Sigmoid colon (tissue), 4 donors: ENCODE results near the gene CDCA3.

Experiments used
- POLR2A ChIP-seq, 2 donors: fragments of 450-650 bp; IDR thresholded peaks; one replicate each; pipeline ENCODE4 v1.6.1; 2016; ENCODE audit warnings: antibody characterized with exemption in 2 of 2, mild to moderate bottlenecking in 2 of 2, moderate library complexity in 2 of 2
- POLR2AphosphoS5 ChIP-seq, 4 donors: sonication (generic); formaldehyde crosslinking; IDR thresholded peaks; one replicate each; pipeline ENCODE4 v1.6.1; 2017; ENCODE audit warnings: antibody characterized with exemption in 4 of 4
- TF ChIP-seq, protein P1 (sequence below), 4 experiments: fragments of 450-650 bp in 3 of 4; fragments of 200-600 bp in 1 of 4; IDR thresholded peaks; one replicate each; pipeline ENCODE4 v1.5.1; 2016 to 2019; ENCODE audit warnings: antibody characterized with exemption in 4 of 4, mild to moderate bottlenecking in 3 of 4, moderate library complexity in 2 of 4

DNA sequence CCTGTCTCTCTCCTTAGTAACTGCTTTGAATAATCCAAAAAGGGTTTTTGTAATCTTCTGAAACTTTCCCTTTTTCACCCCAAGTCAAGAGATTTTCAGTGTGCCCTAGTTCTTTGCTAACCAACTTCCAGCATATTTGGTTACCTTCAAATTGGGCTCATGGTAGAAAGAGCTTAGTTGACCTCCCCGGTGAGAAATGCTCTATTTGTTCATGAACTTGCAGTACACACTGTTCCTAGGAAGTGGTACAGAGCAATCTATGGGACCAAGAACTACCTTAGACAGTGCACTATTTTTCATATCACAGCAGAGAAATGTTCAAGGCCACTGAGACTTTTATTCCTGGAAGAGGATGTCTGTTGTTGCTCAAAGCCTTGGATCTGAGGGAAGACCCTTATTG, 2.5 kb upstream of the CDCA3 start:
- TF ChIP-seq, protein P1, sequence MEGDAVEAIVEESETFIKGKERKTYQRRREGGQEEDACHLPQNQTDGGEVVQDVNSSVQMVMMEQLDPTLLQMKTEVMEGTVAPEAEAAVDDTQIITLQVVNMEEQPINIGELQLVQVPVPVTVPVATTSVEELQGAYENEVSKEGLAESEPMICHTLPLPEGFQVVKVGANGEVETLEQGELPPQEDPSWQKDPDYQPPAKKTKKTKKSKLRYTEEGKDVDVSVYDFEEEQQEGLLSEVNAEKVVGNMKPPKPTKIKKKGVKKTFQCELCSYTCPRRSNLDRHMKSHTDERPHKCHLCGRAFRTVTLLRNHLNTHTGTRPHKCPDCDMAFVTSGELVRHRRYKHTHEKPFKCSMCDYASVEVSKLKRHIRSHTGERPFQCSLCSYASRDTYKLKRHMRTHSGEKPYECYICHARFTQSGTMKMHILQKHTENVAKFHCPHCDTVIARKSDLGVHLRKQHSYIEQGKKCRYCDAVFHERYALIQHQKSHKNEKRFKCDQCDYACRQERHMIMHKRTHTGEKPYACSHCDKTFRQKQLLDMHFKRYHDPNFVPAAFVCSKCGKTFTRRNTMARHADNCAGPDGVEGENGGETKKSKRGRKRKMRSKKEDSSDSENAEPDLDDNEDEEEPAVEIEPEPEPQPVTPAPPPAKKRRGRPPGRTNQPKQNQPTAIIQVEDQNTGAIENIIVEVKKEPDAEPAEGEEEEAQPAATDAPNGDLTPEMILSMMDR (IDR thresholded peaks at IDR 0.05): no peak
- no peak for TF ChIP-seq POLR2A (IDR thresholded peaks at IDR 0.05)
- TF ChIP-seq POLR2AphosphoS5 (IDR thresholded peaks at IDR 0.05): no peak
